HCT116 (cell line): Measurements from ENCODE around the gene GBF1. TPM values are rescaled to one million over a fixed set of nuclear protein-coding genes. Genes with fewer than 3 reads are reported as not detected.

Experiments used
- ATAC-seq: fragments of 200-7000 bp; cut with Tn5 transposase; 2 replicates; pipeline ENCODE4 v1.9.1; 2020; ENCODE audit warnings: mild to moderate bottlenecking, moderate library complexity
- BruUV-seq: library from RNA; stranded (reverse); fragments of 400-500 nt; replicated peaks from 2 replicates; lab custom pipeline; 2021; lab: Mats Ljungman, UMichigan
- CTCF ChIA-PET: fragments of 300-600 bp; sonication (Branson Sonifier 250); formaldehyde crosslinking; loops from one replicate; lab custom pipeline; 2021; ENCODE audit warnings: antibody characterized with exemption; lab: Charles Lee
- POLR2A ChIA-PET: fragments of 300-600, 350-600 bp; sonication (Branson Sonifier 250); formaldehyde crosslinking; loops from one replicate; lab custom pipeline; 2021; ENCODE audit warnings: antibody characterized with exemption; lab: Charles Lee
- RAD21 ChIA-PET, 2 experiments: fragments of 300-600 bp; sonication (Branson Sonifier 250); formaldehyde crosslinking; loops; one replicate each; lab custom pipeline; 2023; ENCODE audit warnings: low total read pairs in 2 of 2; ENCODE audit not compliant: uncharacterized antibody in 2 of 2, unreplicated experiment in 2 of 2, low non-redundant PET in 1 of 2; lab: Charles Lee
- DNase-seq: peaks from one replicate; pipeline ENCODE4 v3.0.0-alpha.2; 2010; ENCODE audit warnings: low read depth, low spot score
- H2AFZ ChIP-seq: fragments of 200-600 bp; shearing (Covaris generic), sonication (generic); 2 replicates; pipeline ENCODE4 v1.6.1; 2017; ENCODE audit warnings: low read depth, mixed run types, mixed read lengths, antibody characterized with exemption, low read length; ENCODE audit not compliant: poor library complexity, severe bottlenecking
- H3K27ac ChIP-seq: 2 replicates; pipeline ENCODE4 v1.5.1; 2012; ENCODE audit warnings: low read depth, low read length
- H3K27me3 ChIP-seq: fragments of 200-600 bp; sonication (generic); 2 replicates; pipeline ENCODE4 v1.6.1; 2016; ENCODE audit warnings: mixed run types, low read length, mixed read lengths; ENCODE audit not compliant: insufficient read depth
- H3K36me3 ChIP-seq, 2 experiments: fragments of 200-500 bp in 1 of 2; fragments of 200-600 bp in 1 of 2; sonication (Bioruptor generic) in 1 of 2; sonication (generic) in 1 of 2; 2 replicates each; pipeline versions ENCODE4 v1.5.1 to v1.6.1; 2014 to 2016; ENCODE audit warnings: low read length in 2 of 2, inconsistent platforms in 1 of 2, mixed read lengths in 1 of 2, mixed run types in 1 of 2; ENCODE audit not compliant: insufficient read depth in 2 of 2, control insufficient read depth in 1 of 2
- H3K4me1 ChIP-seq, 2 experiments: fragments of 200-600 bp in 1 of 2; sonication (generic) in 1 of 2; 2 replicates each; pipeline versions ENCODE4 v1.5.1 to v1.6.1; 2012 to 2017; ENCODE audit warnings: low read length in 2 of 2, inconsistent platforms in 1 of 2, mild to moderate bottlenecking in 1 of 2, mixed read lengths in 1 of 2, mixed run types in 1 of 2, moderate library complexity in 1 of 2; ENCODE audit not compliant: insufficient read depth in 2 of 2, control insufficient read depth in 1 of 2
- H3K4me2 ChIP-seq: fragments of 200-600 bp; sonication (generic); 2 replicates; pipeline ENCODE4 v1.6.1; 2017; ENCODE audit warnings: mixed run types, low read length, mixed read lengths
- H3K4me3 ChIP-seq, 2 experiments: fragments of 200-600 bp in 1 of 2; sonication (generic) in 1 of 2; replicated peaks in 1 of 2; 2 replicates each; pipeline ENCODE4 v1.5.1; 2011 to 2016; ENCODE audit warnings: low read length in 2 of 2, control low read depth in 1 of 2, low read depth in 1 of 2, mild to moderate bottlenecking in 1 of 2, mixed read lengths in 1 of 2, mixed run types in 1 of 2
- H3K79me2 ChIP-seq: fragments of 200-600 bp; sonication (generic); 2 replicates; pipeline ENCODE4 v1.6.1; 2017; ENCODE audit warnings: mild to moderate bottlenecking, mixed run types, low read length, moderate library complexity, mixed read lengths; ENCODE audit not compliant: insufficient read depth
- H3K9ac ChIP-seq: fragments of 200-600 bp; sonication (generic); 2 replicates; pipeline ENCODE4 v1.6.1; 2016; ENCODE audit warnings: low read length, mixed read lengths
- H3K9me2 ChIP-seq: fragments of 200-600 bp; sonication (generic), shearing (Covaris generic); 2 replicates; pipeline ENCODE4 v1.6.1; 2017; ENCODE audit warnings: mixed run types, mild to moderate bottlenecking, moderate library complexity; ENCODE audit not compliant: insufficient read depth
- H3K9me3 ChIP-seq, 2 experiments: fragments of 200-500 bp in 1 of 2; fragments of 200-600 bp in 1 of 2; sonication (Bioruptor generic) in 1 of 2; sonication (generic) in 1 of 2; 2 replicates each; pipeline ENCODE4 v1.6.1; 2014 to 2017; ENCODE audit warnings: low read length in 2 of 2, mixed read lengths in 2 of 2, inconsistent platforms in 1 of 2, low read depth in 1 of 2, mild to moderate bottlenecking in 1 of 2, mixed run types in 1 of 2, moderate library complexity in 1 of 2; ENCODE audit not compliant: control insufficient read depth in 1 of 2, insufficient read depth in 1 of 2
- H4K20me1 ChIP-seq: fragments of 200-600 bp; sonication (generic), shearing (Covaris generic); 2 replicates; pipeline ENCODE4 v1.6.1; 2017; ENCODE audit warnings: mixed run types, mild to moderate bottlenecking, moderate library complexity; ENCODE audit not compliant: insufficient read depth
- CBX3 ChIP-seq: IDR thresholded peaks from 2 replicates; pipeline ENCODE4 v1.6.1; 2012; ENCODE audit warnings: low read depth
- CEBPB ChIP-seq: IDR thresholded peaks from 2 replicates; pipeline ENCODE4 v1.6.1; 2012; ENCODE audit warnings: low read depth
- ELF1 ChIP-seq: IDR thresholded peaks from 2 replicates; pipeline ENCODE4 v1.6.1; 2012; ENCODE audit warnings: low read depth, borderline replicate concordance
- EZH2 ChIP-seq: fragments of 200-600 bp; sonication (generic); IDR thresholded peaks from 2 replicates; pipeline ENCODE4 v1.6.1; 2017; ENCODE audit warnings: antibody characterized with exemption, mixed run types
- EZH2phosphoT487 ChIP-seq: fragments of 200-600 bp; IDR thresholded peaks from 2 replicates; pipeline ENCODE4 v1.6.1; 2018; ENCODE audit warnings: antibody characterized with exemption, borderline replicate concordance
- FOSL1 ChIP-seq: IDR thresholded peaks from 2 replicates; pipeline ENCODE4 v1.6.1; 2012; ENCODE audit warnings: low read depth
- JUND ChIP-seq: IDR thresholded peaks from 2 replicates; pipeline ENCODE4 v1.6.1; 2012
- POLR2A ChIP-seq: IDR thresholded peaks from 2 replicates; pipeline ENCODE4 v1.7.0; 2011; ENCODE audit warnings: borderline replicate concordance; ENCODE audit not compliant: insufficient read depth, insufficient read length; ENCODE audit errors: extremely low read depth
- SIN3A ChIP-seq: IDR thresholded peaks from 2 replicates; pipeline ENCODE4 v1.6.1; 2012; ENCODE audit warnings: low read depth
- SP1 ChIP-seq: IDR thresholded peaks from 2 replicates; pipeline ENCODE4 v1.6.1; 2012; ENCODE audit warnings: low read depth
- SRF ChIP-seq: IDR thresholded peaks from 2 replicates; pipeline ENCODE4 v1.6.1; 2012; ENCODE audit warnings: low read depth
- TCF7L2 ChIP-seq: IDR thresholded peaks from 2 replicates; pipeline ENCODE4 v1.7.0; 2011; ENCODE audit warnings: borderline replicate concordance, inconsistent platforms; ENCODE audit not compliant: insufficient read depth, insufficient read length; ENCODE audit errors: extremely low read depth
- YY1 ChIP-seq: IDR thresholded peaks from 2 replicates; pipeline ENCODE4 v1.6.1; 2011; ENCODE audit warnings: low read length, low read depth, moderate library complexity, mild to moderate bottlenecking; ENCODE audit not compliant: insufficient replicate concordance; ENCODE audit errors: extremely low read depth
- ZFX ChIP-seq: fragments of 450-650 bp; IDR thresholded peaks from 2 replicates; pipeline ENCODE4 v1.6.1; 2017
- ZNF274 ChIP-seq: fragments of 200-500 bp; sonication (Bioruptor generic); IDR thresholded peaks from 2 replicates; pipeline ENCODE4 v1.6.1; 2014; ENCODE audit warnings: mild to moderate bottlenecking, low read depth, low read length, inconsistent platforms
- intact Hi-C: fragments of 100-400 bp; cut with micrococcal nuclease; formaldehyde crosslinking; loops from 2 replicates; pipeline ENCODE4 v1.10.0; 2022
- total RNA-seq: library from RNA; stranded (reverse); gene quantifications from one replicate; pipeline ENCODE4 v1.2.1, GENCODE V29; 2021; ENCODE audit not compliant: unreplicated experiment
- TF ChIP-seq, protein P1 (sequence below), 3 experiments: fragments of 200-600 bp in 1 of 3; sonication (generic) in 1 of 3; IDR thresholded peaks in 2 of 3; conservative IDR thresholded peaks in 1 of 3; 2 replicates each; pipeline ENCODE4 v1.5.1; 2012 to 2017; ENCODE audit warnings: low read depth in 2 of 3, low read length in 2 of 3, antibody characterized with exemption in 1 of 3, borderline replicate concordance in 1 of 3, control low read depth in 1 of 3, mild to moderate bottlenecking in 1 of 3, mixed read lengths in 1 of 3, mixed run types in 1 of 3, moderate library complexity in 1 of 3; ENCODE audit not compliant: insufficient read depth in 1 of 3
- TF ChIP-seq, protein P2 (sequence below): IDR thresholded peaks from 2 replicates; pipeline ENCODE4 v1.6.1; 2011; ENCODE audit warnings: mild to moderate bottlenecking, low read length, moderate library complexity; ENCODE audit not compliant: insufficient replicate concordance; ENCODE audit errors: extremely low read depth
- TF ChIP-seq, protein P3 (sequence below): IDR thresholded peaks from 2 replicates; pipeline ENCODE4 v1.6.1; 2012
- TF ChIP-seq, protein P4 (sequence below): IDR thresholded peaks from 2 replicates; pipeline ENCODE4 v1.6.1; 2012; ENCODE audit warnings: low read depth
- TF ChIP-seq, protein P5 (sequence below): IDR thresholded peaks from 2 replicates; pipeline ENCODE4 v1.6.1; 2012

Gene GBF1
- total RNA-seq, 1 experiment from 2014 or later: 58.9 TPM

DNA sequence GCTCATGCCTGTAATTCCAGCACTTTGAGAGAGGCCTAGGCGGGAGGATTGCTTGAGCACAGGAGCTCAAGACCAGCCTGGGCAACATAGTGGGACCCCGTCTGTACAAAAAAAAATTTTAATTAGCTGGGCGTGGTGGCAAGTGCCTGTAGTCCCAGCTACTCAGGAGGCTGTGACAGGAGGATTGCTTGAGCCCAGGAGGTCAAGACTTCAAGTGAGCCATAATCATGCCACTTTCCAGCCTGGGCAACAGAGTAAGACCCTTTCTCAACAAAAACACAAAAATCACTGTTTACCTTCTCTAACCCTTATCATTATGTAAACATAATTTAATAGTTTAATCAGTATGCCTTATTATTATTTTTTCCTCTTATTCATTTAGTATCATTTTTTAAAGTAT, 44.5 kb downstream of the GBF1 start:
- no peak for DNase-seq
- no peaks in the 10 kb centered on the region for H3K9me3 ChIP-seq
- no TSS peak for BruUV-seq
- ChIA-PET POLR2A (no interaction called here), CTCF (no interaction called here), RAD21 (no interaction called here)
- H3K9ac ChIP-seq: no peak overlapping the region
- ATAC-seq: no peak
- no peak overlapping the region for H3K27ac ChIP-seq
- H3K4me1 ChIP-seq: no peaks in the 10 kb centered on the region
- H3K79me2 ChIP-seq: peaks cover 34% of the 10 kb centered on the region
- H4K20me1 ChIP-seq: peaks cover 5% of the 10 kb centered on the region; the same call in 1 of the 2 replicates
- no peak overlapping the region for H3K4me2 ChIP-seq
- H3K36me3 ChIP-seq: no peaks in the 10 kb centered on the region
- intact Hi-C loops: no loop called here
- TF ChIP-seq TCF7L2: no peak
- TF ChIP-seq ZFX: no peak
- TF ChIP-seq, protein P1, sequence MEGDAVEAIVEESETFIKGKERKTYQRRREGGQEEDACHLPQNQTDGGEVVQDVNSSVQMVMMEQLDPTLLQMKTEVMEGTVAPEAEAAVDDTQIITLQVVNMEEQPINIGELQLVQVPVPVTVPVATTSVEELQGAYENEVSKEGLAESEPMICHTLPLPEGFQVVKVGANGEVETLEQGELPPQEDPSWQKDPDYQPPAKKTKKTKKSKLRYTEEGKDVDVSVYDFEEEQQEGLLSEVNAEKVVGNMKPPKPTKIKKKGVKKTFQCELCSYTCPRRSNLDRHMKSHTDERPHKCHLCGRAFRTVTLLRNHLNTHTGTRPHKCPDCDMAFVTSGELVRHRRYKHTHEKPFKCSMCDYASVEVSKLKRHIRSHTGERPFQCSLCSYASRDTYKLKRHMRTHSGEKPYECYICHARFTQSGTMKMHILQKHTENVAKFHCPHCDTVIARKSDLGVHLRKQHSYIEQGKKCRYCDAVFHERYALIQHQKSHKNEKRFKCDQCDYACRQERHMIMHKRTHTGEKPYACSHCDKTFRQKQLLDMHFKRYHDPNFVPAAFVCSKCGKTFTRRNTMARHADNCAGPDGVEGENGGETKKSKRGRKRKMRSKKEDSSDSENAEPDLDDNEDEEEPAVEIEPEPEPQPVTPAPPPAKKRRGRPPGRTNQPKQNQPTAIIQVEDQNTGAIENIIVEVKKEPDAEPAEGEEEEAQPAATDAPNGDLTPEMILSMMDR (IDR thresholded peaks at IDR 0.05 in 2 of 3, conservative IDR thresholded peaks at IDR 0.05 in 1 of 3; ENCODE audit: borderline replicate concordance in 1 of 3, insufficient read depth in 1 of 3, low read depth in 2 of 3, low read length in 2 of 3): no peak
- no peak for TF ChIP-seq CEBPB
- TF ChIP-seq, protein P2, sequence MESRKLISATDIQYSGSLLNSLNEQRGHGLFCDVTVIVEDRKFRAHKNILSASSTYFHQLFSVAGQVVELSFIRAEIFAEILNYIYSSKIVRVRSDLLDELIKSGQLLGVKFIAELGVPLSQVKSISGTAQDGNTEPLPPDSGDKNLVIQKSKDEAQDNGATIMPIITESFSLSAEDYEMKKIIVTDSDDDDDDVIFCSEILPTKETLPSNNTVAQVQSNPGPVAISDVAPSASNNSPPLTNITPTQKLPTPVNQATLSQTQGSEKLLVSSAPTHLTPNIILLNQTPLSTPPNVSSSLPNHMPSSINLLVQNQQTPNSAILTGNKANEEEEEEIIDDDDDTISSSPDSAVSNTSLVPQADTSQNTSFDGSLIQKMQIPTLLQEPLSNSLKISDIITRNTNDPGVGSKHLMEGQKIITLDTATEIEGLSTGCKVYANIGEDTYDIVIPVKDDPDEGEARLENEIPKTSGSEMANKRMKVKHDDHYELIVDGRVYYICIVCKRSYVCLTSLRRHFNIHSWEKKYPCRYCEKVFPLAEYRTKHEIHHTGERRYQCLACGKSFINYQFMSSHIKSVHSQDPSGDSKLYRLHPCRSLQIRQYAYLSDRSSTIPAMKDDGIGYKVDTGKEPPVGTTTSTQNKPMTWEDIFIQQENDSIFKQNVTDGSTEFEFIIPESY: no peak
- TF ChIP-seq SP1: no peak
- TF ChIP-seq JUND: no peak
- TF ChIP-seq FOSL1: no peak
- no peak for TF ChIP-seq EZH2phosphoT487
- TF ChIP-seq SIN3A: no peak
- no peak for TF ChIP-seq YY1
- TF ChIP-seq, protein P3, sequence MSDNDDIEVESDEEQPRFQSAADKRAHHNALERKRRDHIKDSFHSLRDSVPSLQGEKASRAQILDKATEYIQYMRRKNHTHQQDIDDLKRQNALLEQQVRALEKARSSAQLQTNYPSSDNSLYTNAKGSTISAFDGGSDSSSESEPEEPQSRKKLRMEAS: no peak
- no peak for TF ChIP-seq EZH2
- no peak for TF ChIP-seq SRF
- TF ChIP-seq, protein P4, sequence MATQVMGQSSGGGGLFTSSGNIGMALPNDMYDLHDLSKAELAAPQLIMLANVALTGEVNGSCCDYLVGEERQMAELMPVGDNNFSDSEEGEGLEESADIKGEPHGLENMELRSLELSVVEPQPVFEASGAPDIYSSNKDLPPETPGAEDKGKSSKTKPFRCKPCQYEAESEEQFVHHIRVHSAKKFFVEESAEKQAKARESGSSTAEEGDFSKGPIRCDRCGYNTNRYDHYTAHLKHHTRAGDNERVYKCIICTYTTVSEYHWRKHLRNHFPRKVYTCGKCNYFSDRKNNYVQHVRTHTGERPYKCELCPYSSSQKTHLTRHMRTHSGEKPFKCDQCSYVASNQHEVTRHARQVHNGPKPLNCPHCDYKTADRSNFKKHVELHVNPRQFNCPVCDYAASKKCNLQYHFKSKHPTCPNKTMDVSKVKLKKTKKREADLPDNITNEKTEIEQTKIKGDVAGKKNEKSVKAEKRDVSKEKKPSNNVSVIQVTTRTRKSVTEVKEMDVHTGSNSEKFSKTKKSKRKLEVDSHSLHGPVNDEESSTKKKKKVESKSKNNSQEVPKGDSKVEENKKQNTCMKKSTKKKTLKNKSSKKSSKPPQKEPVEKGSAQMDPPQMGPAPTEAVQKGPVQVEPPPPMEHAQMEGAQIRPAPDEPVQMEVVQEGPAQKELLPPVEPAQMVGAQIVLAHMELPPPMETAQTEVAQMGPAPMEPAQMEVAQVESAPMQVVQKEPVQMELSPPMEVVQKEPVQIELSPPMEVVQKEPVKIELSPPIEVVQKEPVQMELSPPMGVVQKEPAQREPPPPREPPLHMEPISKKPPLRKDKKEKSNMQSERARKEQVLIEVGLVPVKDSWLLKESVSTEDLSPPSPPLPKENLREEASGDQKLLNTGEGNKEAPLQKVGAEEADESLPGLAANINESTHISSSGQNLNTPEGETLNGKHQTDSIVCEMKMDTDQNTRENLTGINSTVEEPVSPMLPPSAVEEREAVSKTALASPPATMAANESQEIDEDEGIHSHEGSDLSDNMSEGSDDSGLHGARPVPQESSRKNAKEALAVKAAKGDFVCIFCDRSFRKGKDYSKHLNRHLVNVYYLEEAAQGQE: no peak
- no peak for TF ChIP-seq ZNF274
- no peak for TF ChIP-seq POLR2A
- TF ChIP-seq ELF1: no peak
- TF ChIP-seq, protein P5, sequence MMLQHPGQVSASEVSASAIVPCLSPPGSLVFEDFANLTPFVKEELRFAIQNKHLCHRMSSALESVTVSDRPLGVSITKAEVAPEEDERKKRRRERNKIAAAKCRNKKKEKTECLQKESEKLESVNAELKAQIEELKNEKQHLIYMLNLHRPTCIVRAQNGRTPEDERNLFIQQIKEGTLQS: no peak
- no peak for TF ChIP-seq CBX3
- H3K27me3 ChIP-seq: no peaks in the 10 kb centered on the region
- H3K4me3 ChIP-seq: no peak overlapping the region
- H2AFZ ChIP-seq: no peak overlapping the region
- no peaks in the 10 kb centered on the region for H3K9me2 ChIP-seq
